GM23338 (cell line): ENCODE data around the gene CDH4. TPM values are rescaled to one million over a fixed set of nuclear protein-coding genes. Genes with fewer than 3 reads are reported as not detected.

ENCODE experiments used
- ATAC-seq: fragments of 200-7000 bp; cut with Tn5 transposase; 3 replicates; pipeline ENCODE4 v1.9.1; 2020
- DNase-seq: peaks from one replicate; pipeline ENCODE4 v3.0.0-alpha.2; 2015; ENCODE audit warnings: low spot score
- H2AFZ ChIP-seq: fragments of 200-600 bp; sonication (generic); 2 replicates; pipeline ENCODE4 v1.8.0; 2016; ENCODE audit warnings: antibody characterized with exemption, mild to moderate bottlenecking, moderate library complexity
- H3F3A ChIP-seq: fragments of 200-600 bp; sonication (generic); replicated peaks from 2 replicates; pipeline ENCODE4 v1.8.0; 2017; ENCODE audit warnings: antibody characterized with exemption, mixed run types, low read depth
- H3K27ac ChIP-seq: fragments of 200-600 bp; sonication (generic); 2 replicates; pipeline ENCODE4 v1.6.1; 2016; ENCODE audit warnings: low read depth
- H3K27me3 ChIP-seq: fragments of 200-600 bp; sonication (generic); 2 replicates; pipeline ENCODE4 v1.8.0; 2016; ENCODE audit warnings: mild to moderate bottlenecking, mixed run types, moderate library complexity; ENCODE audit not compliant: insufficient read depth
- H3K36me3 ChIP-seq: fragments of 200-600 bp; sonication (generic); 2 replicates; pipeline ENCODE4 v1.8.0; 2016; ENCODE audit warnings: mild to moderate bottlenecking; ENCODE audit not compliant: insufficient read depth
- H3K4me1 ChIP-seq: fragments of 200-600 bp; sonication (generic); 2 replicates; pipeline ENCODE4 v1.8.0; 2016; ENCODE audit warnings: mild to moderate bottlenecking, moderate library complexity; ENCODE audit not compliant: insufficient read depth
- H3K4me2 ChIP-seq: fragments of 200-600 bp; sonication (generic); 2 replicates; pipeline ENCODE4 v1.7.1; 2017; ENCODE audit warnings: mixed run types
- H3K4me3 ChIP-seq: fragments of 200-600 bp; sonication (generic); 2 replicates; pipeline ENCODE4 v1.6.1; 2016; ENCODE audit warnings: mixed run types
- H3K79me2 ChIP-seq: fragments of 200-600 bp; sonication (generic); replicated peaks from 2 replicates; pipeline ENCODE4 v1.8.0; 2017; ENCODE audit warnings: mild to moderate bottlenecking; ENCODE audit not compliant: insufficient read depth
- H3K9me2 ChIP-seq: fragments of 200-600 bp; sonication (generic); 2 replicates; pipeline ENCODE4 v1.8.0; 2017; ENCODE audit not compliant: insufficient read depth
- H4K20me1 ChIP-seq: fragments of 200-600 bp; sonication (generic); replicated peaks from 2 replicates; pipeline ENCODE4 v1.8.0; 2017; ENCODE audit warnings: mild to moderate bottlenecking; ENCODE audit not compliant: insufficient read depth
- H3K27ac Mint-ChIP-seq: 2 replicates; pipeline ENCODE4 v1.8.0; 2020; ENCODE audit warnings: inconsistent platforms, mild to moderate bottlenecking, moderate library complexity, mixed read lengths
- H3K27me3 Mint-ChIP-seq: 3 replicates; pipeline ENCODE4 v1.8.0; 2022; ENCODE audit warnings: low read depth, mild to moderate bottlenecking, moderate library complexity, mixed read lengths, inconsistent platforms; ENCODE audit not compliant: insufficient read depth, poor library complexity
- H3K36me3 Mint-ChIP-seq: 3 replicates; pipeline ENCODE4 v1.8.0; 2021; ENCODE audit warnings: low read depth, mild to moderate bottlenecking, inconsistent platforms, moderate library complexity, mixed read lengths
- H3K4me1 Mint-ChIP-seq: 3 replicates; pipeline ENCODE4 v1.8.0; 2020; ENCODE audit warnings: mild to moderate bottlenecking, inconsistent platforms, mixed read lengths
- H3K4me3 Mint-ChIP-seq: 3 replicates; pipeline ENCODE4 v1.8.0; 2021; ENCODE audit warnings: moderate library complexity, mild to moderate bottlenecking, inconsistent platforms, mixed read lengths
- H3K9me3 Mint-ChIP-seq: 3 replicates; pipeline ENCODE4 v1.8.0; 2020; ENCODE audit warnings: moderate library complexity, mild to moderate bottlenecking, inconsistent platforms, mixed read lengths
- CREB1 ChIP-seq: fragments of 250-450 bp; sonication (Bioruptor Pico); IDR thresholded peaks from 2 replicates; pipeline ENCODE4 v1.5.0; 2020; ENCODE audit warnings: low read depth, mild to moderate bottlenecking, moderate library complexity
- EZH2 ChIP-seq: fragments of 200-600 bp; sonication (generic); IDR thresholded peaks from one replicate; pipeline ENCODE4 v1.8.0; 2017; ENCODE audit warnings: antibody characterized with exemption, mild to moderate bottlenecking, low read depth; ENCODE audit not compliant: unreplicated experiment
- EZH2phosphoT487 ChIP-seq: fragments of 200-600 bp; sonication (generic); IDR thresholded peaks from one replicate; pipeline ENCODE4 v1.8.1; 2018; ENCODE audit warnings: antibody characterized with exemption; ENCODE audit not compliant: unreplicated experiment
- JUNB ChIP-seq: IDR thresholded peaks from one replicate; pipeline ENCODE4 v1.6.1; 2016; ENCODE audit warnings: antibody characterized with exemption; ENCODE audit not compliant: unreplicated experiment
- NANOG ChIP-seq: IDR thresholded peaks from 2 replicates; pipeline ENCODE4 v1.6.1; 2016; ENCODE audit warnings: antibody characterized with exemption, borderline replicate concordance
- POLR2AphosphoS5 ChIP-seq: IDR thresholded peaks from 2 replicates; pipeline ENCODE4 v1.6.1; 2016; ENCODE audit warnings: antibody characterized with exemption, low read depth
- STAT1 ChIP-seq: IDR thresholded peaks from one replicate; pipeline ENCODE4 v1.6.1; 2016; ENCODE audit warnings: antibody characterized with exemption; ENCODE audit not compliant: unreplicated experiment
- ZNF114 ChIP-seq: fragments of 250-450 bp; sonication (Bioruptor Pico); IDR thresholded peaks from 2 replicates; pipeline ENCODE4 v1.5.0; 2020; ENCODE audit warnings: mild to moderate bottlenecking, moderate library complexity
- ZNF331 ChIP-seq: fragments of 250-450 bp; sonication (Bioruptor Pico); IDR thresholded peaks from 2 replicates; pipeline ENCODE4 v1.5.0; 2020; ENCODE audit warnings: low read depth, mild to moderate bottlenecking, moderate library complexity
- polyA plus RNA-seq: library from polyadenylated mRNA; unstranded; fragments of >200 nt; fragmentation: Nextera tagmentation; extraction: Ambion mirVana; gene quantifications from 2 replicates; pipeline ENCODE4 v1.2.1, GENCODE V29; 2016
- total RNA-seq: library from RNA; depleted of rRNA; stranded (reverse); fragments of >200 nt; shearing (Covaris generic); gene quantifications from 2 replicates; pipeline ENCODE4 v1.2.3, GENCODE V29; 2014
- TF ChIP-seq, protein P1 (sequence below): fragments of 250-450 bp; sonication (Bioruptor Pico); IDR thresholded peaks from 2 replicates; pipeline ENCODE4 v1.5.0; 2020; ENCODE audit warnings: mild to moderate bottlenecking, moderate library complexity
- TF ChIP-seq, protein P2 (sequence below): IDR thresholded peaks from 2 replicates; pipeline ENCODE4 v1.6.1; 2016; ENCODE audit warnings: antibody characterized with exemption
- TF ChIP-seq, protein P3 (sequence below): IDR thresholded peaks from one replicate; pipeline ENCODE4 v1.6.1; 2018; ENCODE audit warnings: antibody characterized with exemption; ENCODE audit not compliant: unreplicated experiment
- TF ChIP-seq, protein P4 (sequence below), 2 experiments: fragments of 200-600 bp in 1 of 2; sonication (generic) in 1 of 2; conservative IDR thresholded peaks; 2 replicates each; pipeline versions ENCODE4 v1.5.1 to v1.6.1; 2016 to 2017; ENCODE audit warnings: antibody characterized with exemption in 2 of 2, low read depth in 2 of 2, mild to moderate bottlenecking in 2 of 2, moderate library complexity in 1 of 2

Gene CDH4
- total and polyA plus RNA-seq, 2 experiments from 2014 or later, result 1.2 to 4.2 TPM

DNA sequence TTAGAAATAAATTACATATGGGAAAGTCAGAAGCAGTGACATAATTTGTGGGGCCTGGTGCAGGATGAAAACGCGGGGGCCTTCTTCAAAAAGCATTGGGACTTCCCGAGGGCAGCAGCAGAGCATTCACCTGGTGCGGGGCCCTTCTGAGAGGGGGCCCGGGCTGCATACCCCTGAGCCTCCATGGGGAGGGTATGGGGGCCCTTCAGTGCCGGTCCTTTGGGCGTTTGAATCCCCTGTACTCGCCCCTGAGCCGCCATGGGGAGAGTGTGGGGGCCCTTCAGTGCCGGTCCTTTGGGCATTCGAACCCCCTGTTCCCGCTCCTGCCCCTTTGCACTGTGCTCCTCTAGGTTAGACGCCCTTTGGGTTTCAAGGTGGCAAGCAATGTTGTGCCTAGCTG is 283.5 kb downstream of the CDH4 start:
- TF ChIP-seq STAT1, result no peak
- TF ChIP-seq, protein P1, sequence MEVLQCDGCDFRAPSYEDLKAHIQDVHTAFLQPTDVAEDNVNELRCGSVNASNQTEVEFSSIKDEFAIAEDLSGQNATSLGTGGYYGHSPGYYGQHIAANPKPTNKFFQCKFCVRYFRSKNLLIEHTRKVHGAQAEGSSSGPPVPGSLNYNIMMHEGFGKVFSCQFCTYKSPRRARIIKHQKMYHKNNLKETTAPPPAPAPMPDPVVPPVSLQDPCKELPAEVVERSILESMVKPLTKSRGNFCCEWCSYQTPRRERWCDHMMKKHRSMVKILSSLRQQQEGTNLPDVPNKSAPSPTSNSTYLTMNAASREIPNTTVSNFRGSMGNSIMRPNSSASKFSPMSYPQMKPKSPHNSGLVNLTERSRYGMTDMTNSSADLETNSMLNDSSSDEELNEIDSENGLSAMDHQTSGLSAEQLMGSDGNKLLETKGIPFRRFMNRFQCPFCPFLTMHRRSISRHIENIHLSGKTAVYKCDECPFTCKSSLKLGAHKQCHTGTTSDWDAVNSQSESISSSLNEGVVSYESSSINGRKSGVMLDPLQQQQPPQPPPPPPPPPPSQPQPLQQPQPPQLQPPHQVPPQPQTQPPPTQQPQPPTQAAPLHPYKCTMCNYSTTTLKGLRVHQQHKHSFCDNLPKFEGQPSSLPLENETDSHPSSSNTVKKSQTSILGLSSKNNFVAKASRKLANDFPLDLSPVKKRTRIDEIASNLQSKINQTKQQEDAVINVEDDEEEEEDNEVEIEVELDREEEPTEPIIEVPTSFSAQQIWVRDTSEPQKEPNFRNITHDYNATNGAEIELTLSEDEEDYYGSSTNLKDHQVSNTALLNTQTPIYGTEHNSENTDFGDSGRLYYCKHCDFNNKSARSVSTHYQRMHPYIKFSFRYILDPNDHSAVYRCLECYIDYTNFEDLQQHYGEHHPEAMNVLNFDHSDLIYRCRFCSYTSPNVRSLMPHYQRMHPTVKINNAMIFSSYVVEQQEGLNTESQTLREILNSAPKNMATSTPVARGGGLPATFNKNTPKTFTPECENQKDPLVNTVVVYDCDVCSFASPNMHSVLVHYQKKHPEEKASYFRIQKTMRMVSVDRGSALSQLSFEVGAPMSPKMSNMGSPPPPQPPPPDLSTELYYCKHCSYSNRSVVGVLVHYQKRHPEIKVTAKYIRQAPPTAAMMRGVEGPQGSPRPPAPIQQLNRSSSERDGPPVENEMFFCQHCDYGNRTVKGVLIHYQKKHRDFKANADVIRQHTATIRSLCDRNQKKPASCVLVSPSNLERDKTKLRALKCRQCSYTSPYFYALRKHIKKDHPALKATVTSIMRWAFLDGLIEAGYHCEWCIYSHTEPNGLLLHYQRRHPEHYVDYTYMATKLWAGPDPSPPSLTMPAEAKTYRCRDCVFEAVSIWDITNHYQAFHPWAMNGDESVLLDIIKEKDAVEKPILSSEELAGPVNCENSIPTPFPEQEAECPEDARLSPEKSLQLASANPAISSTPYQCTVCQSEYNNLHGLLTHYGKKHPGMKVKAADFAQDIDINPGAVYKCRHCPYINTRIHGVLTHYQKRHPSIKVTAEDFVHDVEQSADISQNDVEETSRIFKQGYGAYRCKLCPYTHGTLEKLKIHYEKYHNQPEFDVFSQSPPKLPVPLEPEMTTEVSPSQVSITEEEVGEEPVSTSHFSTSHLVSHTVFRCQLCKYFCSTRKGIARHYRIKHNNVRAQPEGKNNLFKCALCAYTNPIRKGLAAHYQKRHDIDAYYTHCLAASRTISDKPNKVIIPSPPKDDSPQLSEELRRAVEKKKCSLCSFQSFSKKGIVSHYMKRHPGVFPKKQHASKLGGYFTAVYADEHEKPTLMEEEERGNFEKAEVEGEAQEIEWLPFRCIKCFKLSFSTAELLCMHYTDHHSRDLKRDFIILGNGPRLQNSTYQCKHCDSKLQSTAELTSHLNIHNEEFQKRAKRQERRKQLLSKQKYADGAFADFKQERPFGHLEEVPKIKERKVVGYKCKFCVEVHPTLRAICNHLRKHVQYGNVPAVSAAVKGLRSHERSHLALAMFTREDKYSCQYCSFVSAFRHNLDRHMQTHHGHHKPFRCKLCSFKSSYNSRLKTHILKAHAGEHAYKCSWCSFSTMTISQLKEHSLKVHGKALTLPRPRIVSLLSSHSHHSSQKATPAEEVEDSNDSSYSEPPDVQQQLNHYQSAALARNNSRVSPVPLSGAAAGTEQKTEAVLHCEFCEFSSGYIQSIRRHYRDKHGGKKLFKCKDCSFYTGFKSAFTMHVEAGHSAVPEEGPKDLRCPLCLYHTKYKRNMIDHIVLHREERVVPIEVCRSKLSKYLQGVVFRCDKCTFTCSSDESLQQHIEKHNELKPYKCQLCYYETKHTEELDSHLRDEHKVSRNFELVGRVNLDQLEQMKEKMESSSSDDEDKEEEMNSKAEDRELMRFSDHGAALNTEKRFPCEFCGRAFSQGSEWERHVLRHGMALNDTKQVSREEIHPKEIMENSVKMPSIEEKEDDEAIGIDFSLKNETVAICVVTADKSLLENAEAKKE, result no peak
- no peak for TF ChIP-seq ZNF331 (CRISPR knock-in tag)
- TF ChIP-seq NANOG, result no peak
- no peak for TF ChIP-seq ZNF114 (CRISPR knock-in tag)
- no peak for TF ChIP-seq CREB1
- no peak for TF ChIP-seq EZH2phosphoT487
- TF ChIP-seq, protein P2, sequence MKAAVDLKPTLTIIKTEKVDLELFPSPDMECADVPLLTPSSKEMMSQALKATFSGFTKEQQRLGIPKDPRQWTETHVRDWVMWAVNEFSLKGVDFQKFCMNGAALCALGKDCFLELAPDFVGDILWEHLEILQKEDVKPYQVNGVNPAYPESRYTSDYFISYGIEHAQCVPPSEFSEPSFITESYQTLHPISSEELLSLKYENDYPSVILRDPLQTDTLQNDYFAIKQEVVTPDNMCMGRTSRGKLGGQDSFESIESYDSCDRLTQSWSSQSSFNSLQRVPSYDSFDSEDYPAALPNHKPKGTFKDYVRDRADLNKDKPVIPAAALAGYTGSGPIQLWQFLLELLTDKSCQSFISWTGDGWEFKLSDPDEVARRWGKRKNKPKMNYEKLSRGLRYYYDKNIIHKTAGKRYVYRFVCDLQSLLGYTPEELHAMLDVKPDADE, result no peak
- no peak for TF ChIP-seq EZH2
- TF ChIP-seq JUNB, result no peak
- TF ChIP-seq POLR2AphosphoS5, result no peak
- TF ChIP-seq, protein P3, sequence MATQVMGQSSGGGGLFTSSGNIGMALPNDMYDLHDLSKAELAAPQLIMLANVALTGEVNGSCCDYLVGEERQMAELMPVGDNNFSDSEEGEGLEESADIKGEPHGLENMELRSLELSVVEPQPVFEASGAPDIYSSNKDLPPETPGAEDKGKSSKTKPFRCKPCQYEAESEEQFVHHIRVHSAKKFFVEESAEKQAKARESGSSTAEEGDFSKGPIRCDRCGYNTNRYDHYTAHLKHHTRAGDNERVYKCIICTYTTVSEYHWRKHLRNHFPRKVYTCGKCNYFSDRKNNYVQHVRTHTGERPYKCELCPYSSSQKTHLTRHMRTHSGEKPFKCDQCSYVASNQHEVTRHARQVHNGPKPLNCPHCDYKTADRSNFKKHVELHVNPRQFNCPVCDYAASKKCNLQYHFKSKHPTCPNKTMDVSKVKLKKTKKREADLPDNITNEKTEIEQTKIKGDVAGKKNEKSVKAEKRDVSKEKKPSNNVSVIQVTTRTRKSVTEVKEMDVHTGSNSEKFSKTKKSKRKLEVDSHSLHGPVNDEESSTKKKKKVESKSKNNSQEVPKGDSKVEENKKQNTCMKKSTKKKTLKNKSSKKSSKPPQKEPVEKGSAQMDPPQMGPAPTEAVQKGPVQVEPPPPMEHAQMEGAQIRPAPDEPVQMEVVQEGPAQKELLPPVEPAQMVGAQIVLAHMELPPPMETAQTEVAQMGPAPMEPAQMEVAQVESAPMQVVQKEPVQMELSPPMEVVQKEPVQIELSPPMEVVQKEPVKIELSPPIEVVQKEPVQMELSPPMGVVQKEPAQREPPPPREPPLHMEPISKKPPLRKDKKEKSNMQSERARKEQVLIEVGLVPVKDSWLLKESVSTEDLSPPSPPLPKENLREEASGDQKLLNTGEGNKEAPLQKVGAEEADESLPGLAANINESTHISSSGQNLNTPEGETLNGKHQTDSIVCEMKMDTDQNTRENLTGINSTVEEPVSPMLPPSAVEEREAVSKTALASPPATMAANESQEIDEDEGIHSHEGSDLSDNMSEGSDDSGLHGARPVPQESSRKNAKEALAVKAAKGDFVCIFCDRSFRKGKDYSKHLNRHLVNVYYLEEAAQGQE, result no peak
- TF ChIP-seq, protein P4, sequence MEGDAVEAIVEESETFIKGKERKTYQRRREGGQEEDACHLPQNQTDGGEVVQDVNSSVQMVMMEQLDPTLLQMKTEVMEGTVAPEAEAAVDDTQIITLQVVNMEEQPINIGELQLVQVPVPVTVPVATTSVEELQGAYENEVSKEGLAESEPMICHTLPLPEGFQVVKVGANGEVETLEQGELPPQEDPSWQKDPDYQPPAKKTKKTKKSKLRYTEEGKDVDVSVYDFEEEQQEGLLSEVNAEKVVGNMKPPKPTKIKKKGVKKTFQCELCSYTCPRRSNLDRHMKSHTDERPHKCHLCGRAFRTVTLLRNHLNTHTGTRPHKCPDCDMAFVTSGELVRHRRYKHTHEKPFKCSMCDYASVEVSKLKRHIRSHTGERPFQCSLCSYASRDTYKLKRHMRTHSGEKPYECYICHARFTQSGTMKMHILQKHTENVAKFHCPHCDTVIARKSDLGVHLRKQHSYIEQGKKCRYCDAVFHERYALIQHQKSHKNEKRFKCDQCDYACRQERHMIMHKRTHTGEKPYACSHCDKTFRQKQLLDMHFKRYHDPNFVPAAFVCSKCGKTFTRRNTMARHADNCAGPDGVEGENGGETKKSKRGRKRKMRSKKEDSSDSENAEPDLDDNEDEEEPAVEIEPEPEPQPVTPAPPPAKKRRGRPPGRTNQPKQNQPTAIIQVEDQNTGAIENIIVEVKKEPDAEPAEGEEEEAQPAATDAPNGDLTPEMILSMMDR (conservative IDR thresholded peaks at IDR 0.05; ENCODE audit: low read depth in 2 of 2), result no peak
- no peaks in the 10 kb centered on the region for H3K9me2 ChIP-seq
- no peaks in the 10 kb centered on the region for H3F3A ChIP-seq
- Mint-ChIP-seq H3K4me1 (peaks cover 2% of the 10 kb centered on the region; the same call in 2 of the 3 replicates), H3K27me3 (peaks cover 20% of the 10 kb centered on the region), H3K4me3 (no peak overlapping the region), H3K36me3 (no peaks in the 10 kb centered on the region), H3K9me3 (no peaks in the 10 kb centered on the region), H3K27ac (no peak overlapping the region)
- ATAC-seq (no peak), DNase-seq (no peak)
- no peaks in the 10 kb centered on the region for H3K79me2 ChIP-seq
- H3K4me1 ChIP-seq, result no peaks in the 10 kb centered on the region
- H4K20me1 ChIP-seq, result no peaks in the 10 kb centered on the region
- no peak overlapping the region for H3K27ac ChIP-seq
- no peaks in the 10 kb centered on the region for H3K27me3 ChIP-seq
- no peak overlapping the region for H3K4me2 ChIP-seq
- no peak overlapping the region for H2AFZ ChIP-seq
- H3K4me3 ChIP-seq, result no peak overlapping the region
- no peaks in the 10 kb centered on the region for H3K36me3 ChIP-seq
